ENCODE data around the gene COPS7B.

DNA sequence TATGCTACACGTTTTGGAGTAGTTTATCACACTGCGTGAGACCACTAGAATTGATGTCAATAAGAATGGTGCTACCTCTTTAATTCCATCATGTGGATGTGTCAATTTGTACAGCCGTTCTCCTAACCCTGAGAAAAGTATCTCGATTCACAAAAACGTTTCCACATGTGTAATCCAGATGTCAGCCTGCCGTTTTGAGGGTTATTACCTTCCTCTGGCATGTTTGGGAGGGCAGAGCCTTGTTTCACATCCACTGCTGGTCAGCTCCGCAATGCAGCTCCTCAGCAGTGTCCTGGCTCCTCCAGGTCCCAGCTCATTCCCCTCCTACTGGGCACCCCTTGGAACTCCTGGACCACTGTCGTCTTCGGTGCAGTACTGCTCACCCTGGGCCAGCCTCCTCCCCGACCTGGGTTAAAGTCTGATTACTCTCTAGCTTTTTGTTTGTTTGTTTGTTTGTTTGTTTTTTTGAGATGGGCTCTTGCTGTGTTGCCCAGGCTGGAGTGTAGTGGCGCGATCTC, 34.6 kb downstream of the COPS7B start:
- no peak for TF ChIP-seq SP1 (CRISPR knock-in tag; conservative IDR thresholded peaks at IDR 0.05)
- TF ChIP-seq TCF7 (CRISPR knock-in tag; IDR thresholded peaks at IDR 0.05; ENCODE audit: low read depth) = no peak
- TF ChIP-seq, protein P1, sequence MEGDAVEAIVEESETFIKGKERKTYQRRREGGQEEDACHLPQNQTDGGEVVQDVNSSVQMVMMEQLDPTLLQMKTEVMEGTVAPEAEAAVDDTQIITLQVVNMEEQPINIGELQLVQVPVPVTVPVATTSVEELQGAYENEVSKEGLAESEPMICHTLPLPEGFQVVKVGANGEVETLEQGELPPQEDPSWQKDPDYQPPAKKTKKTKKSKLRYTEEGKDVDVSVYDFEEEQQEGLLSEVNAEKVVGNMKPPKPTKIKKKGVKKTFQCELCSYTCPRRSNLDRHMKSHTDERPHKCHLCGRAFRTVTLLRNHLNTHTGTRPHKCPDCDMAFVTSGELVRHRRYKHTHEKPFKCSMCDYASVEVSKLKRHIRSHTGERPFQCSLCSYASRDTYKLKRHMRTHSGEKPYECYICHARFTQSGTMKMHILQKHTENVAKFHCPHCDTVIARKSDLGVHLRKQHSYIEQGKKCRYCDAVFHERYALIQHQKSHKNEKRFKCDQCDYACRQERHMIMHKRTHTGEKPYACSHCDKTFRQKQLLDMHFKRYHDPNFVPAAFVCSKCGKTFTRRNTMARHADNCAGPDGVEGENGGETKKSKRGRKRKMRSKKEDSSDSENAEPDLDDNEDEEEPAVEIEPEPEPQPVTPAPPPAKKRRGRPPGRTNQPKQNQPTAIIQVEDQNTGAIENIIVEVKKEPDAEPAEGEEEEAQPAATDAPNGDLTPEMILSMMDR (IDR thresholded peaks at IDR 0.05) = no peak
- TF ChIP-seq, protein P2, sequence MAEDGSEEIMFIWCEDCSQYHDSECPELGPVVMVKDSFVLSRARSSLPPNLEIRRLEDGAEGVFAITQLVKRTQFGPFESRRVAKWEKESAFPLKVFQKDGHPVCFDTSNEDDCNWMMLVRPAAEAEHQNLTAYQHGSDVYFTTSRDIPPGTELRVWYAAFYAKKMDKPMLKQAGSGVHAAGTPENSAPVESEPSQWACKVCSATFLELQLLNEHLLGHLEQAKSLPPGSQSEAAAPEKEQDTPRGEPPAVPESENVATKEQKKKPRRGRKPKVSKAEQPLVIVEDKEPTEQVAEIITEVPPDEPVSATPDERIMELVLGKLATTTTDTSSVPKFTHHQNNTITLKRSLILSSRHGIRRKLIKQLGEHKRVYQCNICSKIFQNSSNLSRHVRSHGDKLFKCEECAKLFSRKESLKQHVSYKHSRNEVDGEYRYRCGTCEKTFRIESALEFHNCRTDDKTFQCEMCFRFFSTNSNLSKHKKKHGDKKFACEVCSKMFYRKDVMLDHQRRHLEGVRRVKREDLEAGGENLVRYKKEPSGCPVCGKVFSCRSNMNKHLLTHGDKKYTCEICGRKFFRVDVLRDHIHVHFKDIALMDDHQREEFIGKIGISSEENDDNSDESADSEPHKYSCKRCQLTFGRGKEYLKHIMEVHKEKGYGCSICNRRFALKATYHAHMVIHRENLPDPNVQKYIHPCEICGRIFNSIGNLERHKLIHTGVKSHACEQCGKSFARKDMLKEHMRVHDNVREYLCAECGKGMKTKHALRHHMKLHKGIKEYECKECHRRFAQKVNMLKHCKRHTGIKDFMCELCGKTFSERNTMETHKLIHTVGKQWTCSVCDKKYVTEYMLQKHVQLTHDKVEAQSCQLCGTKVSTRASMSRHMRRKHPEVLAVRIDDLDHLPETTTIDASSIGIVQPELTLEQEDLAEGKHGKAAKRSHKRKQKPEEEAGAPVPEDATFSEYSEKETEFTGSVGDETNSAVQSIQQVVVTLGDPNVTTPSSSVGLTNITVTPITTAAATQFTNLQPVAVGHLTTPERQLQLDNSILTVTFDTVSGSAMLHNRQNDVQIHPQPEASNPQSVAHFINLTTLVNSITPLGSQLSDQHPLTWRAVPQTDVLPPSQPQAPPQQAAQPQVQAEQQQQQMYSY (CRISPR knock-in tag; IDR thresholded peaks at IDR 0.05) = no peak
- TF ChIP-seq ESRRA (CRISPR knock-in tag; IDR thresholded peaks at IDR 0.05; ENCODE audit: borderline replicate concordance) = no peak
- TF ChIP-seq SMAD4 (CRISPR knock-in tag; IDR thresholded peaks at IDR 0.05) = no peak
- TF ChIP-seq NR2C2 (CRISPR knock-in tag; IDR thresholded peaks at IDR 0.05) = no peak

All from WTC11 (cell line).